GM12878 (cell line): Measurements from ENCODE around the gene DDX42. TPM values are rescaled to one million over a fixed set of nuclear protein-coding genes. Genes with fewer than 3 reads are reported as not detected.

Experiments used
- ASH2L ChIP-seq: fragments of 300-600, 200-600 bp; sonication (generic); IDR thresholded peaks from 2 replicates; pipeline ENCODE4 v1.6.1; 2017; ENCODE audit warnings: low read depth, mild to moderate bottlenecking, borderline replicate concordance
- CREB1 ChIP-seq: IDR thresholded peaks from 2 replicates; pipeline ENCODE4 v1.6.1; 2012; ENCODE audit warnings: low read depth, mild to moderate bottlenecking, inconsistent platforms
- CREM ChIP-seq: IDR thresholded peaks from 2 replicates; pipeline ENCODE4 v1.6.1; 2014; ENCODE audit warnings: antibody characterized with exemption, low read depth
- E2F4 ChIP-seq: IDR thresholded peaks from 2 replicates; pipeline ENCODE4 v1.6.1; 2012; ENCODE audit warnings: low read depth, low read length, improper control_type of control experiment
- IRF4 ChIP-seq: IDR thresholded peaks from 2 replicates; pipeline ENCODE4 v1.6.1; 2011; ENCODE audit warnings: low read depth, low read length
- NFXL1 ChIP-seq: fragments of 450-650 bp; IDR thresholded peaks from 2 replicates; pipeline ENCODE4 v1.6.1; 2017; ENCODE audit warnings: antibody characterized with exemption, mild to moderate bottlenecking, borderline replicate concordance
- NKRF ChIP-seq: fragments of 450-650 bp; conservative IDR thresholded peaks from 2 replicates; pipeline ENCODE4 v1.6.1; 2017; ENCODE audit warnings: mild to moderate bottlenecking, moderate library complexity
- NR2C2 ChIP-seq: IDR thresholded peaks from 2 replicates; pipeline ENCODE4 v1.6.1; 2011; ENCODE audit warnings: borderline replicate concordance, low read depth; ENCODE audit not compliant: control insufficient read depth, insufficient read length
- RB1 ChIP-seq: fragments of 450-650 bp; formaldehyde crosslinking; IDR thresholded peaks from 2 replicates; pipeline ENCODE4 v1.6.1; 2017; ENCODE audit warnings: mild to moderate bottlenecking, borderline replicate concordance
- RCOR1 ChIP-seq: conservative IDR thresholded peaks from 2 replicates; pipeline ENCODE4 v1.6.1; 2012; ENCODE audit warnings: low read depth, low read length, improper control_type of control experiment
- RELB ChIP-seq: fragments of 450-650 bp; IDR thresholded peaks from 2 replicates; pipeline ENCODE4 v1.6.1; 2017; ENCODE audit warnings: low read depth, mild to moderate bottlenecking, moderate library complexity
- SMARCA5 ChIP-seq: fragments of 450-650 bp; IDR thresholded peaks from 2 replicates; pipeline ENCODE4 v1.6.1; 2017; ENCODE audit warnings: mild to moderate bottlenecking
- SP1 ChIP-seq: IDR thresholded peaks from one replicate; pipeline ENCODE4 v1.6.1; 2011; ENCODE audit warnings: low read depth, low read length
- STAT1 ChIP-seq: fragments of 450-650 bp; conservative IDR thresholded peaks from 2 replicates; pipeline ENCODE4 v1.6.1; 2014; ENCODE audit warnings: antibody characterized with exemption, mild to moderate bottlenecking
- TCF12 ChIP-seq: IDR thresholded peaks from 2 replicates; pipeline ENCODE4 v1.6.1; 2011; ENCODE audit warnings: low read depth, mild to moderate bottlenecking, low read length
- ZBTB33 ChIP-seq: fragments of 450-650 bp; IDR thresholded peaks from 2 replicates; pipeline ENCODE4 v1.6.1; 2017; ENCODE audit warnings: mild to moderate bottlenecking
- ZBTB40 ChIP-seq: fragments of 450-650 bp; IDR thresholded peaks from 2 replicates; pipeline ENCODE4 v1.6.1; 2016; ENCODE audit warnings: mild to moderate bottlenecking, moderate library complexity, borderline replicate concordance
- polyA plus RNA-seq, 11 experiments: library from polyadenylated mRNA; depleted of rRNA in 4 of 11; unstranded in 6 of 11; stranded (reverse) in 5 of 11; fragments of >200 nt; fragmentation: Nextera tagmentation in 4 of 11; fragmentation: Illumina TruSeq in 1 of 11; extraction: Ambion mirVana in 4 of 11; extraction: Trizol in 1 of 11; gene quantifications; 1 replicate in 1 of 11; 2 replicates in 10 of 11; pipeline versions ENCODE4 v1.2.1 to v1.2.3, GENCODE V29; 2011 to 2016; ENCODE audit warnings: inconsistent platforms in 2 of 11, missing spikeins in 2 of 11, low read depth in 1 of 11
- total RNA-seq, 4 experiments: library from RNA; depleted of rRNA in 3 of 4; stranded (reverse); fragments of >200 nt in 3 of 4; fragmentation: Illumina TruSeq in 1 of 4; extraction: Trizol in 1 of 4; gene quantifications; 2 replicates each; pipeline versions ENCODE4 v1.2.1 to v1.2.3, GENCODE V29; 2013 to 2021

The DDX42 gene
- total and polyA plus RNA-seq, 10 of the 15 experiments (the other 5 are each of a cell fraction or from before 2014, with no cell fraction given) = 14.6 to 147 (median 65.3) TPM

- TF ChIP-seq ZBTB40 (no peak), SMARCA5 (peak; percentile 87), E2F4 (peak; percentile 63), RB1 (peak; percentile 73; the same call in 1 of the 2 replicates), IRF4 (no peak), ASH2L (no peak), TCF12 (no peak), NR2C2 (no peak), RELB (peak; percentile 93), RCOR1 (no peak), SP1 (peak; percentile 64), CREB1 (peak; percentile 97), NKRF (no peak), STAT1 (peak; percentile 5; the same call in 1 of the 2 replicates), CREM (peak; percentile 95), NFXL1 (no peak), ZBTB33 (peak; percentile 100)
These were observed 75.1 kb downstream of the DDX42 start (continued) for GRCh38 chr17:63848834-63849689.
